HEK293 (cell line): ENCODE results near the gene GOLGA8S.

Source experiments
- CTCF ChIA-PET: fragments of 350-600 bp; formaldehyde crosslinking; extraction: SDS; loops from one replicate; lab custom pipeline; 2021; ENCODE audit warnings: antibody characterized with exemption; lab: Yijun Ruan, JAX
- POLR2A ChIA-PET: fragments of 300-600 bp; formaldehyde crosslinking; extraction: SDS; loops from one replicate; lab custom pipeline; 2020; ENCODE audit warnings: antibody characterized with exemption, inconsistent platforms; lab: Yijun Ruan, JAX
- H3K27ac ChIP-seq: fragments of 200-500 bp; sonication (Bioruptor generic); 2 replicates; pipeline ENCODE4 v1.5.1; 2014; ENCODE audit warnings: low read depth, low read length, control low read depth, inconsistent platforms; ENCODE audit errors: extremely low read depth
- H3K36me3 ChIP-seq, 2 experiments: fragments of 200-500 bp in 1 of 2; sonication (Bioruptor generic) in 1 of 2; 1 replicate in 1 of 2; 2 replicates in 1 of 2; pipeline ENCODE4 v1.5.1; 2014 to 2017; ENCODE audit warnings: inconsistent platforms in 2 of 2, low read length in 2 of 2; ENCODE audit not compliant: control insufficient read depth in 2 of 2, insufficient read depth in 1 of 2
- H3K4me1 ChIP-seq: fragments of 200-500 bp; sonication (Bioruptor generic); 2 replicates; pipeline ENCODE4 v1.5.1; 2014; ENCODE audit warnings: mild to moderate bottlenecking, low read length, inconsistent platforms; ENCODE audit not compliant: control insufficient read depth, insufficient read depth
- H3K4me3 ChIP-seq: 2 replicates; pipeline ENCODE4 v1.5.1; 2011; ENCODE audit warnings: low read depth, mild to moderate bottlenecking, control low read depth, low read length, moderate library complexity
- H3K9me3 ChIP-seq: fragments of 200-500 bp; sonication (Bioruptor generic); 2 replicates; pipeline ENCODE4 v1.5.1; 2014; ENCODE audit warnings: low read depth, low read length, inconsistent platforms; ENCODE audit not compliant: control insufficient read depth, insufficient read depth
- BCL11A ChIP-seq: fragments of 450-650 bp; formaldehyde crosslinking; IDR thresholded peaks from 2 replicates; pipeline ENCODE4 v1.5.1; 2016; ENCODE audit warnings: low read depth, missing biosample characterization, missing genetic modification characterization
- FEZF1 ChIP-seq: fragments of 450-650 bp; formaldehyde crosslinking; IDR thresholded peaks from 2 replicates; pipeline ENCODE4 v1.5.1; 2016; ENCODE audit warnings: missing biosample characterization, missing genetic modification characterization
- GLI4 ChIP-seq: fragments of 450-650 bp; formaldehyde crosslinking; IDR thresholded peaks from 2 replicates; pipeline ENCODE4 v1.5.1; 2016; ENCODE audit warnings: missing biosample characterization, missing genetic modification characterization
- GLIS1 ChIP-seq: fragments of 450-650 bp; formaldehyde crosslinking; IDR thresholded peaks from 2 replicates; pipeline ENCODE4 v1.5.1; 2016; ENCODE audit warnings: missing biosample characterization, missing genetic modification characterization
- IKZF3 ChIP-seq: fragments of 450-650 bp; IDR thresholded peaks from 2 replicates; pipeline ENCODE4 v1.5.0; 2018; ENCODE audit warnings: missing biosample characterization, mild to moderate bottlenecking, missing genetic modification characterization, moderate library complexity
- PRDM1 ChIP-seq: fragments of 450-650 bp; formaldehyde crosslinking; IDR thresholded peaks from 2 replicates; pipeline ENCODE4; 2016; ENCODE audit warnings: missing biosample characterization, missing genetic modification characterization
- REST ChIP-seq: fragments of 450-650 bp; formaldehyde crosslinking; IDR thresholded peaks from 2 replicates; pipeline ENCODE4 v1.5.1; 2016; ENCODE audit warnings: missing biosample characterization, missing genetic modification characterization
- SP7 ChIP-seq: fragments of 450-650 bp; formaldehyde crosslinking; IDR thresholded peaks from 2 replicates; pipeline ENCODE4 v1.5.1; 2016; ENCODE audit warnings: missing biosample characterization, missing genetic modification characterization
- ZBTB20 ChIP-seq: fragments of 450-650 bp; formaldehyde crosslinking; IDR thresholded peaks from 2 replicates; pipeline ENCODE4 v1.5.1; 2016; ENCODE audit warnings: missing biosample characterization, missing genetic modification characterization
- ZBTB8A ChIP-seq: fragments of 450-650 bp; formaldehyde crosslinking; IDR thresholded peaks from 2 replicates; pipeline ENCODE4 v1.5.1; 2016; ENCODE audit warnings: missing biosample characterization, missing genetic modification characterization
- ZNF133 ChIP-seq: fragments of 450-650 bp; formaldehyde crosslinking; IDR thresholded peaks from 2 replicates; pipeline ENCODE4 v1.5.1; 2016; ENCODE audit warnings: missing biosample characterization, missing genetic modification characterization
- ZNF157 ChIP-seq: fragments of 450-650 bp; formaldehyde crosslinking; IDR thresholded peaks from 2 replicates; pipeline ENCODE4 v1.5.1; 2016; ENCODE audit warnings: missing biosample characterization, missing genetic modification characterization
- ZNF311 ChIP-seq: fragments of 450-650 bp; formaldehyde crosslinking; IDR thresholded peaks from 2 replicates; pipeline ENCODE4 v1.5.1; 2017; ENCODE audit warnings: missing biosample characterization, missing genetic modification characterization, borderline replicate concordance
- ZNF335 ChIP-seq: fragments of 450-650 bp; formaldehyde crosslinking; conservative IDR thresholded peaks from 2 replicates; pipeline ENCODE4 v1.5.1; 2016; ENCODE audit warnings: missing biosample characterization, missing genetic modification characterization
- ZNF366 ChIP-seq: fragments of 450-650 bp; formaldehyde crosslinking; conservative IDR thresholded peaks from 2 replicates; pipeline ENCODE4 v1.5.1; 2016; ENCODE audit warnings: missing biosample characterization, missing genetic modification characterization
- ZNF37A ChIP-seq: fragments of 450-650 bp; IDR thresholded peaks from 2 replicates; pipeline ENCODE4 v1.5.1; 2018; ENCODE audit warnings: missing biosample characterization, missing genetic modification characterization
- ZNF585B ChIP-seq: fragments of 450-650 bp; formaldehyde crosslinking; IDR thresholded peaks from 2 replicates; pipeline ENCODE4 v1.5.1; 2016; ENCODE audit warnings: missing biosample characterization, missing genetic modification characterization
- ZNF623 ChIP-seq: fragments of 450-650 bp; formaldehyde crosslinking; IDR thresholded peaks from 2 replicates; pipeline ENCODE4 v1.5.1; 2016; ENCODE audit warnings: missing biosample characterization, missing genetic modification characterization
- ZNF629 ChIP-seq: fragments of 450-650 bp; formaldehyde crosslinking; IDR thresholded peaks from 2 replicates; pipeline ENCODE4 v1.5.1; 2017; ENCODE audit warnings: missing biosample characterization, missing genetic modification characterization
- ZNF768 ChIP-seq: fragments of 450-650 bp; formaldehyde crosslinking; IDR thresholded peaks from 2 replicates; pipeline ENCODE4 v1.5.1; 2018; ENCODE audit warnings: missing biosample characterization, mild to moderate bottlenecking, missing genetic modification characterization
- ZNF776 ChIP-seq: fragments of 450-650 bp; formaldehyde crosslinking; IDR thresholded peaks from 2 replicates; pipeline ENCODE4 v1.5.0; 2017; ENCODE audit warnings: missing biosample characterization, missing genetic modification characterization, borderline replicate concordance
- ZNF792 ChIP-seq: fragments of 450-650 bp; formaldehyde crosslinking; IDR thresholded peaks from 2 replicates; pipeline ENCODE4 v1.5.1; 2016; ENCODE audit warnings: missing biosample characterization, missing genetic modification characterization
- TF ChIP-seq, protein P1 (sequence below): fragments of 450-650 bp; IDR thresholded peaks from 2 replicates; pipeline ENCODE4 v1.5.1; 2018; ENCODE audit warnings: missing biosample characterization, mild to moderate bottlenecking, missing genetic modification characterization
- TF ChIP-seq, protein P2 (sequence below): fragments of 450-650 bp; formaldehyde crosslinking; IDR thresholded peaks from 2 replicates; pipeline ENCODE4 v1.5.1; 2016; ENCODE audit warnings: missing biosample characterization, missing genetic modification characterization, borderline replicate concordance

Gene GOLGA8S

GRCh38 chr15:23402140-23402539, 47.6 kb downstream of the GOLGA8S start:
- no peaks in the 10 kb centered on the region for H3K4me1 ChIP-seq
- H3K4me3 ChIP-seq: no peak overlapping the region
- POLR2A ChIA-PET: no interaction called here
- TF ChIP-seq, protein P1, sequence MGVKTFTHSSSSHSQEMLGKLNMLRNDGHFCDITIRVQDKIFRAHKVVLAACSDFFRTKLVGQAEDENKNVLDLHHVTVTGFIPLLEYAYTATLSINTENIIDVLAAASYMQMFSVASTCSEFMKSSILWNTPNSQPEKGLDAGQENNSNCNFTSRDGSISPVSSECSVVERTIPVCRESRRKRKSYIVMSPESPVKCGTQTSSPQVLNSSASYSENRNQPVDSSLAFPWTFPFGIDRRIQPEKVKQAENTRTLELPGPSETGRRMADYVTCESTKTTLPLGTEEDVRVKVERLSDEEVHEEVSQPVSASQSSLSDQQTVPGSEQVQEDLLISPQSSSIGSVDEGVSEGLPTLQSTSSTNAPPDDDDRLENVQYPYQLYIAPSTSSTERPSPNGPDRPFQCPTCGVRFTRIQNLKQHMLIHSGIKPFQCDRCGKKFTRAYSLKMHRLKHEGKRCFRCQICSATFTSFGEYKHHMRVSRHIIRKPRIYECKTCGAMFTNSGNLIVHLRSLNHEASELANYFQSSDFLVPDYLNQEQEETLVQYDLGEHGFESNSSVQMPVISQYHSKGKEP (tag by site-specific recombination): no peak
- TF ChIP-seq PRDM1 (tag by site-specific recombination) (peak; percentile 95), IKZF3 (tag by site-specific recombination) (no peak), FEZF1 (no peak), ZNF366 (tag by site-specific recombination) (peak; percentile 52)
- CTCF ChIA-PET: no interaction called here
- no peak overlapping the region for H3K27ac ChIP-seq
- no peaks in the 10 kb centered on the region for H3K9me3 ChIP-seq
- no peaks in the 10 kb centered on the region for H3K36me3 ChIP-seq

- CTCF ChIA-PET: no interaction called here
- no peaks in the 10 kb centered on the region for H3K9me3 ChIP-seq
These were observed 48.0 kb downstream of the GOLGA8S start for GRCh38 chr15:23402544-23402943.

GRCh38 chr15:23403550-23403949, 49.0 kb downstream of the GOLGA8S start:
- Histone ChIP-seq H3K4me1 (no peaks in the 10 kb centered on the region), H3K27ac (no peak overlapping the region), H3K9me3 (no peaks in the 10 kb centered on the region), H3K4me3 (no peak overlapping the region), H3K36me3 (no peaks in the 10 kb centered on the region)
- TF ChIP-seq, protein P2, sequence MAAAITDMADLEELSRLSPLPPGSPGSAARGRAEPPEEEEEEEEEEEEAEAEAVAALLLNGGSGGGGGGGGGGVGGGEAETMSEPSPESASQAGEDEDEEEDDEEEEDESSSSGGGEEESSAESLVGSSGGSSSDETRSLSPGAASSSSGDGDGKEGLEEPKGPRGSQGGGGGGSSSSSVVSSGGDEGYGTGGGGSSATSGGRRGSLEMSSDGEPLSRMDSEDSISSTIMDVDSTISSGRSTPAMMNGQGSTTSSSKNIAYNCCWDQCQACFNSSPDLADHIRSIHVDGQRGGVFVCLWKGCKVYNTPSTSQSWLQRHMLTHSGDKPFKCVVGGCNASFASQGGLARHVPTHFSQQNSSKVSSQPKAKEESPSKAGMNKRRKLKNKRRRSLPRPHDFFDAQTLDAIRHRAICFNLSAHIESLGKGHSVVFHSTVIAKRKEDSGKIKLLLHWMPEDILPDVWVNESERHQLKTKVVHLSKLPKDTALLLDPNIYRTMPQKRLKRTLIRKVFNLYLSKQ: no peak
- TF ChIP-seq REST: no peak
- ChIA-PET POLR2A (no interaction called here), CTCF (no interaction called here)

More at GRCh38 chr15:23402544-23402943, 48.0 kb downstream of the GOLGA8S start:
- H3K27ac ChIP-seq: no peak overlapping the region
- no peak overlapping the region for H3K4me3 ChIP-seq
- H3K4me1 ChIP-seq: no peaks in the 10 kb centered on the region
- TF ChIP-seq BCL11A (tag by site-specific recombination) (no peak), ZNF776 (tag by site-specific recombination) (no peak), ZNF623 (tag by site-specific recombination) (no peak), ZNF311 (no peak), ZNF157 (tag by site-specific recombination) (no peak), GLIS1 (no peak), ZNF133 (tag by site-specific recombination) (no peak), ZNF792 (tag by site-specific recombination) (no peak), ZNF768 (no peak), SP7 (tag by site-specific recombination) (no peak), GLI4 (no peak), ZNF37A (no peak), ZNF629 (tag by site-specific recombination) (no peak), ZNF585B (no peak), ZNF335 (no peak), ZBTB20 (tag by site-specific recombination) (no peak), ZBTB8A (tag by site-specific recombination) (no peak)
- POLR2A ChIA-PET: no interaction called here
- H3K36me3 ChIP-seq: no peaks in the 10 kb centered on the region
